Fibroblast of skin of right biceps (primary cell): Measurements from ENCODE around the gene GNGT1.

Experiments
- DNase-seq: peaks from one replicate; pipeline ENCODE4 v3.0.0-alpha.2; 2013

The GNGT1 gene

GRCh38 chr7:93906267-93906666, at the start of gene GNGT1:
GNGT1 (plus strand) TSS chr7:93906567; CDS start chr7:93906747, 180 bp downstream.
- DNase-seq, result no peak

DNA sequence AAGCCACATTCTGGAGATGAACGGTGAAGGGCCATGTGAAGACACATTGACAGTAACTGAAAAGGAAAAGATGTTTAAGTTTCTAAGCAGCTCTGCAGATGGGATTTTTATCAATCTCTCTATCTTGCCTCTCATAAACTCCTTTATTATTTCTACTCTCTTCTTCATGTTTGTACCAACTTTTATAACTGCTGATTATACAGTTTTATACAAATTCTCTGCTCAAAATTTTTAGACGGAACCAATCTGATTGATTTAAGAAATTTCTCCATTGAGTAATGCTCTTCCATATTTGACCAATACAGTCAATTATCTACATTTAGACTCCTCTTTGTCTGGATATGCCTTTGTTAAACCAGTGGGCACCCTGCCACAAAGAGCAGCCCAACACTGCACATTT, 47.5 kb upstream of the GNGT1 start:
- DNase-seq, result no peak

DNA sequence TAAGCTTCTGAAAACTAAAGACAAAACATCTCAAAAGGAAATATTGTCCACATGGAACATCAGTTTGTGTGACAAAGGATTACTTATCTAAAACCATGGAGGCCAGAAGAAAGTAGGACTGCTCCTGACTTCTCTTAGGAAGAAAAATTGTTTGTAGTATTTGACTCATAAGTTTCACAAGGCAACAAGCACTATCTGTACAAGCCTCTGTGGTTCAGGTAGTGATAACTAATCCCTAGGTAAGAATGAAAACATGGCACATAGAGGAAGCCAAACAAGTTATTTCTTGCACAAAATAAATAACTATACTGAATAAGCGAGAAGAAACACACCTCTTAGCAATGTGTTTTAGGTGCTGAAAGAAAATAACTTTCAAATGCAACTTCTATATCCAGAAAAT, 46.1 kb upstream of the GNGT1 start:
- no peak for DNase-seq

DNA sequence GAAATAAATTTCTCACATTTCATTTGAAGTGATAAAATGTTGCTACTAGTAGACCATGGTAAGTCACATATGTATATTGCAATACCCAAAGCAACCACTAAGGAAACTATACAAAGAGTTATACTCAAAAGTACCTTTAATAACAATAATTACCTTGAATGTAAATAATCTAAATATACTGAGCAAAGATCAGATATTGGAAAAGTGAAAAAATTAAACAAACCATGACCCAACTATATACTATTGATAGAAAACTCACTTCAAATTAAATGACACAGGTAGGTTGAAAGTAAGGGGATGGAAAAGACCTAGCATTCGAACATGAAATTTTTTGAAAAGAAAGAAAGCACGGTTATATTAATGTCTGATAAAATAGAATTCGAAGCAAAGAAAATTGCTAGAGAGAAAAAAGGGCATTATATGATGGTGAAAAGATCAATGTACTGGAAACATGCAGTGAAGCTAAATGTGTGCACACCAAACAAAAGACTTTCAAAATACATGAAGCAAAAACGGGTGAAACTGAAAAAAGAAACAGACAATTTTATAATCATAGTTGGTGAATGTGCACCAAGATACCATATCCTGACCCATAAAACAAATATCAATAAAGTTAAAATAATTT, 44.9 kb upstream of the GNGT1 start:
- DNase-seq, result no peak

- DNase-seq, result no peak
Measured at GRCh38 chr7:93862651-93863050, 43.7 kb upstream of the GNGT1 start.

DNA sequence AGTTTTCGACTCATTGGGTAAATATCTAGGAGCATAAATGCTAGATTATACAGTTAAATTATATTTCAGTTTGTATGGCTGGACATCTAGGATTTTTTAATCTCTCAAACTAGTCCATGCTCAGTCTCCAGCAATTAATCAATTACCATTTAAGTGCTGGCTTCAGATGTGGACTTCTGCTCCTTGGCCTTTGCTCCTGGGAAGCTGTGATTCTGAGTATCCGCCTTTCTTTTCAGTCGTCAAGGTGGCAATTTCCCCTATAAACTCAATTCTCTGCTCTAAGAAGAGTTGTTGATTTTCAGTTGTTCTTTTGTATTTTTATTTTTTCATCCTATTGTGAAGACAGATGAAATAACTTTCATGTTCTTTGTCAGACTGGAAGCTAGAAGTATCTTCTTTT, 39.5 kb upstream of the GNGT1 start:
- DNase-seq, result no peak

GRCh38 chr7:93873998-93874574, 32.3 kb upstream of the GNGT1 start:
- DNase-seq, result no peak

DNA sequence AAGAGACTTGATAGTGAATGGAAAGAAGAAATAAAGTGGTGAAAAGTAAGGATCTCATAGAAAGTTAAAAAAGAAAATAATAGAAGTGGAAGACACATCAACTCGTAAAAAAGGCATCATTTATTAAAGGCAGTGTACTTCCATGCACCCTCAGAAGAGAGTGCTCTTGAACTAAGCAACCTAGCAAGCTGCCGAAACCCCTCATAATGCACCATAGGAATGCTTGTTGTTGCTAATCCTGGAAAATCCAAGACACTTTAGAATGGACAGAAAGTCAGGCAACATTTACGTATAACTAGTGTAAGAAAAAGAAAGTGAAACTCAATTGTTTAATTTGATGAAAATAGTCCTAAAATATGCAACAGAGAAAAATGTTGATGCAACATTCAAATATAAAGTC, 28.6 kb upstream of the GNGT1 start:
- DNase-seq, result no peak

- DNase-seq, result no peak
Measured at GRCh38 chr7:93879356-93879755, 27.0 kb upstream of the GNGT1 start.

DNA sequence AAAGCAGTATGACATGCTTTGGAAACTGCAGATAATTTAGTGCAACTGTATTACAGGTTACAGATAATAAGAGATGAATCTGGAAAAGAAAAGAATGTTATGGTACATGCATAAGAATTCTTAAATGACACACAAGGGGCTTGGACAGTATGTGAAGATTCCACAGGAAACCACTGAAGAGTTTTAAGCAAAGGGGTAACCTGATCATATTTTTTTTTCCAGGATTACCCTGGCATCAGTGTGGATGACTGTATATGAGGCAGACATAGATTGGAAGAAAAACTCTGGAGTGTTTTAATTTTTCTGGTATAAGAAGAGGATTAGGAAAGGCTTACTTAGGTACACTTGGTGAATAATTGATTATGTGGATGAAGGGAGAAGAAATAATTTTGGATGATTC, 23.9 kb upstream of the GNGT1 start:
- DNase-seq, result peak; percentile 36

- peak; percentile 19 for DNase-seq
Measured at GRCh38 chr7:93883078-93883916, 23.1 kb upstream of the GNGT1 start.

- DNase-seq, result no peak
Measured at GRCh38 chr7:93883917-93884345, 22.4 kb upstream of the GNGT1 start.

- no peak for DNase-seq
Measured at GRCh38 chr7:93884541-93884940, 21.8 kb upstream of the GNGT1 start.

GRCh38 chr7:93889261-93889660, 17.1 kb upstream of the GNGT1 start:
- peak; percentile 71 for DNase-seq

DNA sequence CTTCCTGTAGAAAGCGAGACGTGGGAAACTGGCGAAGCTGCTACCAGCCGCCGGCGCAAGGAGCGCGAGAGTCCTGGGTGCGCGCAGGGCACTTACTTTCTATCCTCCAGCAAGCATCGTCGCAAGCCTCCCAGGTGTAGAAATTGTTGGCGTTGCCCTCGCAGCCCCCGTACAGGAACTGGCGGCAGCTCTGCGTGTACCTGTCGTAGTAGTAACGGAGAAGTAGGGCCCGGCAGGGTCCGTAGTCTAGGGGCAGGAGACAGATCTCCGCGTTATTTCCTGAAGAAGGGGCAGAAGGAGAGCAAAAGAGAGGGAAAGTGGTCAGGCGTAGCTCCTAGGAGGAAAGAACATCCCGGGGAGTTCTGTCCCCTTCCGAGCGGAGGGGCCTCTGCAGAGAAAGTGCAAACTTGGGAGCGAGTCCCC, 16.3 kb upstream of the GNGT1 start:
- DNase-seq, result peak; percentile 47

DNA sequence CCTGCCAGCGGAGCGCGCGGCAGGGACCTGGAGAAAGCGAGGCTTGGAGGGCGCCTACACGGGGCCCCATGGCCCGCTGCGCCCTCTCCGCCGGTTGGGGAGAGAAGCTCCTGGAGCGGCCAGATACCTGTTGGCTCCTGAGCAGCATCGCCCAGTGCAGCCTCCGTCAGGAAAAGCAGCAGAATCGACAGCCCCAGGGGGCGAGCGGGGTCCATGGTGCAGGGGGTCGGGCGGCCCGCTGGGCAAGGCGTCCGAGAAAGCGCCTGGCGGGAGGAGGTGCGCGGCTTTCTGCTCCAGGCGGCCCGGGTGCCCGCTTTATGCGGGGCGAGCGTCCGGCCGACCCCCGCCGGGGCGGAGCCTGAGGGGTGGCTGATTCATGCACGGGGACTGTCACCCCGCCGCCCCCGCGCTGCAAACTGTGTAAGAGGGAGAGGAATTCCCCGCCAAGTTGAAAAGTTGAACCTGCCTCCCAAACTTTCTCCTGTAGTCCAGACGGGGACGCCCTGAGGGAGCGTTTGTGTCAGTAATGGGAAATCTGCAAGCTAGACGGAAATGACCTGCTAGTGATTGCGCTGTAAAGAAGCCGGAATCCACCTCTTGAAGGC, 15.8 kb upstream of the GNGT1 start, which contains the start of gene TFPI2:
TSS of gene TFPI2 (minus strand) at position 290 of the 605 bp plus-strand sequence. CDS start at position 215, 75 bp downstream.
- peak; percentile 69 for DNase-seq

DNA sequence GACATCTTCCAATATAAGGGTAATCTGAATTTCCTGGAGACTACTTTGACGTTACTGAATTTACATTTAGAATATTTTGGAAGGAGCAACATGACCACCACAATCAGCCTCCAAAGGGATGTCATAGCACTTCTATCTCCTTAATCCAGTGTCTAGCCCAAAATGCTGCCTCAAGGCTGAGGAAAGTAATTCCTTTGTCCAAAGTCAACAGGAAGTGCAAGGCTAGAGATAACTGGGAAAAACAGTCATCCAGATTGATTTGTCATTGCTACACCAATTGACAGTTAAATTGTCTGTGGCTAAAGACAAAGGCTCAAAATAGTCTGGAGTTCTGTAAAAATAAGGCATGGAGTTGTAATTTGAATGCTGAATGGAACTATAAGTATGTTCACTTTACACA, 11.9 kb upstream of the GNGT1 start:
- peak; percentile 43 for DNase-seq

DNA sequence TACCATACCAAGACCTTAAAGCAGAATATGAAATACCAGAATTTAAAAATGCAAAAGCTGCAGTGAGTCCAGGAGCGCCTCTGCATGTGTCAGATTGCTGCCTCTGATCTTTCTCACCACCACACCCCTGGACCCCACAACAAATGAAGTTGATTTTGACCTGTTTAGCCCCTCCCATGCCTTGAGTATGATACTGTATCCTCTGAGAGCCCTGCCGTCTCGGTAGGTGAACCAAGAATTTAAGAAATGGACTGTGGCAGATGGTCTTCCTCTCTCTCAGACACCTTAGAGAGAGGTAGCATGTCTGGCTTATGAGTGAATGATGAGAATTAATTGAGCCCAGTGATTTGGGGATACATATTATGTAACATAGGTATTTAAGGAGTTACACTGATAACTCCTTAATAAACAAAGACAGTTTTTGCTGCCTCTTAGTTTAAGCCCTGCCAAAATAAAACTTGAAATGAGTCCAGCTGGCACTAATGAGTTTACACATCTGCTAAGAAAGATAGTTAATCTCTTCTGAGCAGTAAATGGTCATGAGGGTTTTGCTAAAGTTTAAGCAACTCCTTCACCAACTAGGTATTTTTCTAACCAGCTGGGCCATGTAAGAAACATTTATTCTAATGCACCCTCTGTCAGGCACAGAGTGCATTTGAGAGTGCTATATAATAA, 11.3 kb upstream of the GNGT1 start:
- no peak for DNase-seq

DNA sequence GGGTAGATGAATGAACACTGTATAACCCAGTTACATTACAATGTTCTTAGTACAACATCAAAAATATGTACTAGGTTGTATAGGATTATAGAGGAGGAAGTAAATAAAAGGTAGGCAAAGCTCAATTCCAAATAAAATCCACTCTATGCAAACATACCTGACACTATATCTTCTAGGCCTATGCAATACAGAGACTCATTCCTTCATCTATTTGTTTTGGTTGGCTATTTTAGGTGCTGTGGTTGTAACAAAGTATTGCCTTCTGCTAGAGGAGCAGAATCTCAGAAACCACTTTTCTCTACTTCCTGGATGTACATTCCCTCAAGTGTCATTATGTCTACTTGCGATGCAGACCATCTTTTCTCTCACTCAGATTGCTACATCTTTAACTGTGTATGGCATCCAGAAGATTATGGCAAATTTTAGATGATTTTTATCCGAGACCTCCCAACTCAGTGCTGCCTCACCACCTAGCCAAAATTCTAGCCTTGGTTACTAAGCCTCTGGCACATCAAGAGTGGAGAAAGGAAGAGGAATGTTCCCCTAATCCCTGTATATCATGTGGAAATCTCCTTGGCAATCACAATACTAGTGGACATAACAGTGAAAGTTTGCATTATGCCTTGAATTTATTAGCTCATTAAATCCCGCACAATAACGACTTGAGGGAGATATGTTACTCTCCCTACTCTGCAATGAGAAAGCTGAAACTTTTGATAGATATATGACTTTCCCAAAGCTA, 10.3 kb upstream of the GNGT1 start:
- DNase-seq, result no peak

DNA sequence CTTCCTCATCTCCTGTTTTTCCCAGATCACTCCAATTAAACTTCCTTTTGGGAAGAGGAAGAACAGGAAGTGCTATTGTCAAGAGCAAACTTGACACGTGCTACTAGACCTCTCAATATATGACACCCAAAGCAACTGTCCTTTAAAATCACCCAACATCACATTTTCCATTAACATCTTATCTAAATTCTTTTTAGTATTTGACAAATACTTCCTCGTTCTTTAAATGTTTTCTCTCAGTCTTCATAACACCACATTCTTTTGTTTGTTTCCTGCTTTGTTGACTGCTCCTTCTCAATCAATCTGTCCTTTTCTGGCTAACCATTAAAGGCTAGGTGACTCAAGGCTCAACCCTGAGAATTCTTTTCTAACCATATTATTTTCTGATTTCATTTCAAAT, 8.7 kb upstream of the GNGT1 start:
- DNase-seq, result no peak

DNA sequence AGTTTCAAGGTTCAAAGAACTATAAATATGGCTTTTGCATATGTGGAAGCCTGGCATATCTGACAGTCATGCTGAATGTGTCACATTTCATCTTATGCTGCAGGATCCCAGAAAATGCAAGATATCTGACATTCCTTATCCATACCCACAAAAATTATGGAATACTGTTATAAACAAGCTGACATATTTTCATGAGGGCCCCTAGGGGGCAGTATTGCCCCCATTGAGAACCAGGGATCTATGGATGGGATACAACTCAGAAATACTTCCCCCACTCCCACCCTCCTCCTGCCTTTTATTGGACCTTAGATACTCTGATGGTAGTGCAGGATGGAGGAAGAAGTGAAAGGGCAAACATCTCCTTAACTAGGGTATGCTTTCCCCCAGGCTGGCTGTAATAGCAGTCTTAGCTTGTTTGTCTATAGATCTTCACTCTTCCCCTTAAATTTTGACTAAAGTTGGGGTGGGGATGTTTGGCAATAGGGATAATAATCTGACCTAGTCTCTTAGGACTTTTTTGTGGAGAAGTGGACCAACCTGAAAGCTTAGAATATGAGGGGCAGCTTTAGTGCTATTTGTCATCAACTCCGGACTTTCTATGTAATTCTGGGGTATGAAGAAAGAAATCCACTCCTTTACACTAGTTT, 3.5 kb upstream of the GNGT1 start:
- DNase-seq, result peak; percentile 69
